Endothelial cell of umbilical vein (primary cell): ENCODE measurements around the gene IGFL3. TPM values are rescaled to one million over a fixed set of nuclear protein-coding genes. Genes with fewer than 3 reads are reported as not detected.

Experiments
- BruUV-seq: library from RNA; stranded (reverse); fragments of 400-500 nt; replicated peaks from 2 replicates; lab custom pipeline; 2021; lab: Mats Ljungman, UMichigan
- CTCF ChIA-PET: fragments of 300-600, 350-600 bp; sonication (Branson Sonifier 250); formaldehyde crosslinking; loops from one replicate; lab custom pipeline; 2021; ENCODE audit warnings: antibody characterized with exemption, inconsistent platforms; lab: Charles Lee
- POLR2A ChIA-PET: fragments of 300-600, 350-600 bp; sonication (Branson Sonifier 250); formaldehyde crosslinking; loops from one replicate; lab custom pipeline; 2021; ENCODE audit warnings: antibody characterized with exemption, inconsistent platforms; lab: Charles Lee
- DNase-seq: peaks from one replicate; pipeline ENCODE4 v3.0.0-alpha.2; 2011; ENCODE audit warnings: low read depth, low spot score
- FAIRE-seq: peaks from 2 replicates; lab custom pipeline; 2011; peaks lifted over from hg19 to GRCh38; lab: Jason Lieb, UNC
- H2AFZ ChIP-seq: 2 replicates; pipeline ENCODE4 v1.6.0; 2012; ENCODE audit warnings: low read depth, low read length, control low read depth, inconsistent platforms
- H3K27ac ChIP-seq: 2 replicates; pipeline ENCODE4 v1.5.1; 2011; ENCODE audit warnings: low read depth, mild to moderate bottlenecking, control low read depth, low read length, moderate library complexity; ENCODE audit not compliant: insufficient read depth
- H3K27me3 ChIP-seq, 2 experiments: 2 replicates each; pipeline versions ENCODE4 v1.6.0 to v1.6.1; 2011; ENCODE audit warnings: low read length in 2 of 2, mixed read lengths in 1 of 2; ENCODE audit not compliant: control insufficient read depth in 2 of 2, insufficient read depth in 2 of 2
- H3K36me3 ChIP-seq, 2 experiments: 2 replicates in 1 of 2; 3 replicates in 1 of 2; pipeline ENCODE4 v1.5.1; 2011; ENCODE audit warnings: low read length in 2 of 2, mild to moderate bottlenecking in 1 of 2, moderate library complexity in 1 of 2; ENCODE audit not compliant: control insufficient read depth in 2 of 2, insufficient read depth in 2 of 2; ENCODE audit errors: extremely low read depth in 1 of 2
- H3K4me1 ChIP-seq: 3 replicates; pipeline ENCODE4 v1.5.1; 2011; ENCODE audit warnings: mild to moderate bottlenecking, low read length; ENCODE audit not compliant: control insufficient read depth, insufficient read depth; ENCODE audit errors: extremely low read depth
- H3K4me2 ChIP-seq: 2 replicates; pipeline ENCODE4 v1.6.1; 2011; ENCODE audit warnings: low read length, control low read depth, mixed read lengths; ENCODE audit not compliant: insufficient read depth
- H3K4me3 ChIP-seq, 3 experiments: fragments of 200-600 bp in 1 of 3; sonication (generic), shearing (Covaris generic) in 1 of 3; replicated peaks in 1 of 3; 2 replicates each; pipeline ENCODE4 v1.5.1; 2011 to 2016; ENCODE audit warnings: control low read depth in 3 of 3, low read length in 3 of 3, mild to moderate bottlenecking in 2 of 3, inconsistent platforms in 1 of 3, low read depth in 1 of 3, moderate library complexity in 1 of 3; ENCODE audit not compliant: insufficient read depth in 1 of 3
- H3K79me2 ChIP-seq: 2 replicates; pipeline ENCODE4 v1.6.0; 2012; ENCODE audit warnings: low read length, inconsistent platforms; ENCODE audit not compliant: control insufficient read depth, insufficient read depth
- H3K9ac ChIP-seq: replicated peaks from 2 replicates; pipeline ENCODE3; 2011; ENCODE audit warnings: low read length, control low read depth; ENCODE audit not compliant: insufficient read depth; ENCODE audit errors: extremely low read depth
- H3K9me1 ChIP-seq: replicated peaks from 3 replicates; pipeline ENCODE4 v1.6.0; 2011; ENCODE audit warnings: mild to moderate bottlenecking, low read length; ENCODE audit not compliant: control insufficient read depth, insufficient read depth; ENCODE audit errors: extremely low read depth
- H3K9me3 ChIP-seq: replicated peaks from 2 replicates; pipeline ENCODE4 v1.5.1; 2012; ENCODE audit warnings: low read length, inconsistent platforms; ENCODE audit not compliant: control insufficient read depth, insufficient read depth
- H4K20me1 ChIP-seq: replicated peaks from 2 replicates; pipeline ENCODE3; 2011; ENCODE audit warnings: mild to moderate bottlenecking, low read length; ENCODE audit not compliant: control insufficient read depth, insufficient read depth; ENCODE audit errors: extremely low read depth
- CTCF ChIP-seq, 2 donors: IDR thresholded peaks; 1 replicate in 1 of 2; 2 replicates in 1 of 2; pipeline ENCODE4 v1.5.1; 2011; ENCODE audit warnings: low read length in 2 of 2, mild to moderate bottlenecking in 2 of 2, moderate library complexity in 2 of 2, control low read depth in 1 of 2, inconsistent platforms in 1 of 2, low read depth in 1 of 2; ENCODE audit not compliant: insufficient read depth in 1 of 2; ENCODE audit errors: extremely low read depth in 1 of 2
- EZH2 ChIP-seq: IDR thresholded peaks from 2 replicates; pipeline ENCODE4 v1.6.1; 2012; ENCODE audit warnings: borderline replicate concordance, low read depth, mild to moderate bottlenecking, moderate library complexity, low read length, inconsistent platforms; ENCODE audit not compliant: severe bottlenecking
- FOS ChIP-seq: IDR thresholded peaks from 2 replicates; pipeline ENCODE4 v1.6.1; 2011; ENCODE audit warnings: mild to moderate bottlenecking, low read length, moderate library complexity, borderline replicate concordance; ENCODE audit not compliant: insufficient read depth
- JUN ChIP-seq: IDR thresholded peaks from 2 replicates; pipeline ENCODE4 v1.6.1; 2011; ENCODE audit warnings: borderline replicate concordance, low read depth; ENCODE audit not compliant: insufficient read length, insufficient read depth
- MAX ChIP-seq: IDR thresholded peaks from 2 replicates; pipeline ENCODE4 v1.6.1; 2011; ENCODE audit not compliant: insufficient read depth, insufficient read length
- MYC ChIP-seq: IDR thresholded peaks from one replicate; pipeline ENCODE4 v1.6.1; 2011; ENCODE audit warnings: mild to moderate bottlenecking, low read depth, low read length
- POLR2A ChIP-seq: IDR thresholded peaks from 2 replicates; pipeline ENCODE4 v1.6.1; 2012; ENCODE audit warnings: low read depth, mild to moderate bottlenecking, control low read depth, low read length
- dilution Hi-C: fragments of 300-500 bp; cut with MboI; formaldehyde crosslinking; loops from one replicate; pipeline ENCODE4 v1.15.0; 2019; ENCODE audit warnings: low sequenced_read_pairs; ENCODE audit not compliant: extremely low pct_ligation_motif_present
- intact Hi-C: fragments of 100-400 bp; cut with micrococcal nuclease; formaldehyde crosslinking; loops from one replicate; pipeline ENCODE4 v1.10.0; 2022
- polyA plus RNA-seq, 4 experiments: library from polyadenylated mRNA; depleted of rRNA in 3 of 4; stranded (reverse) in 3 of 4; unstranded in 1 of 4; fragments of >200 nt; gene quantifications; 2 replicates each; pipeline versions ENCODE4 v1.2.1 to v1.2.3, GENCODE V29; 2011 to 2012; ENCODE audit warnings: missing spikeins in 1 of 4
- total RNA-seq: library from RNA; stranded (reverse); gene quantifications from 2 replicates; pipeline ENCODE4 v1.2.3, GENCODE V29; 2021

The IGFL3 gene
- total and polyA plus RNA-seq, 2 donors (not counting 3 experiments of a cell fraction or from before 2014, with no cell fraction given), result not detected

DNA sequence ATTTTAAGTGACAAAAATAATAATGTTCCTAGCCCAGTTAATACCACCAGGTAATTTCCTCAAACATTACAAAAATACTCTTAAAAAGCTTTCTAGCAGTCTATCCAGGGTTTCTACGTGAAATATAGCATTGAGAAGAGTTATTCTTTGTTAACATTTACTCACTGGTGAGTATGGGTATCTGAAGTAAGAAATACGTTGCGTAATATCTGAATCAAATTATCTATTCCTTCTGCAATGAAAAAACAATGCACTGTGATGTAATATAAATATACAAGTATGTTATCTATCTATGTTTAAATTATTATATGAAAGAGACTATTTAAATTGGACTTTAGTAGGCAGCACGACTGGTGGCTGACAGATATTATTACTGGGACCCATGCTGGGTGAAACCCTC is 17.8 kb upstream of the IGFL3 start:
- no peak for DNase-seq
- dilution Hi-C loops (no loop called here), intact Hi-C loops (no loop called here)
- no peak overlapping the region for H3K4me3 ChIP-seq
- TF ChIP-seq MAX, result no peak
- no peak for TF ChIP-seq MYC
- no peak for TF ChIP-seq JUN
- TF ChIP-seq POLR2A, result no peak
- TF ChIP-seq CTCF (IDR thresholded peaks at IDR 0.05; ENCODE audit: extremely low read depth in 1 of 2, insufficient read depth in 1 of 2, low read depth in 1 of 2, low read length in 2 of 2), result no peak
- no peak for TF ChIP-seq FOS
- TF ChIP-seq EZH2, result no peak
- no peaks in the 10 kb centered on the region for H3K9me1 ChIP-seq
- H3K4me1 ChIP-seq, result no peaks in the 10 kb centered on the region
- H4K20me1 ChIP-seq, result no peaks in the 10 kb centered on the region
- ChIA-PET POLR2A (no interaction called here), CTCF (interaction anchor here (0.9 kb wide), 1 partner anchor 25 kb away, joined by 3 read pairs; no protein-coding TSS in a partner anchor)
- no peak overlapping the region for H3K9ac ChIP-seq
- H3K27ac ChIP-seq, result no peak overlapping the region
- no peak overlapping the region for H2AFZ ChIP-seq
- H3K36me3 ChIP-seq, result no peaks in the 10 kb centered on the region
- H3K4me2 ChIP-seq, result no peak overlapping the region
- H3K27me3 ChIP-seq, result peaks cover 13 to 45% of the 10 kb centered on the region in 2 experiments
- BruUV-seq, result no TSS peak
- no peaks in the 10 kb centered on the region for H3K9me3 ChIP-seq
- H3K79me2 ChIP-seq, result no peaks in the 10 kb centered on the region
- no peak for FAIRE-seq
